Right renal pelvis (tissue), 4 donors: ENCODE data around the gene EVL. TPM values are rescaled to one million over a fixed set of nuclear protein-coding genes. Genes with fewer than 3 reads are reported as not detected.

ENCODE experiments used
- DNase-seq, 4 donors: peaks; one replicate each; pipeline ENCODE4 v3.0.0-alpha.2; 2013; ENCODE audit warnings: low read depth in 4 of 4, low spot score in 3 of 4, missing footprints in 1 of 4
- polyA plus RNA-seq, 4 donors: library from polyadenylated mRNA; unstranded; fragments of 120-200 nt; gene quantifications; one replicate each; pipeline ENCODE4 v1.2.1, GENCODE V29; 2013; ENCODE audit not compliant: insufficient read length in 4 of 4

The EVL gene
- polyA plus RNA-seq, 4 donors, result 118 to 145 (median 128) TPM

DNA sequence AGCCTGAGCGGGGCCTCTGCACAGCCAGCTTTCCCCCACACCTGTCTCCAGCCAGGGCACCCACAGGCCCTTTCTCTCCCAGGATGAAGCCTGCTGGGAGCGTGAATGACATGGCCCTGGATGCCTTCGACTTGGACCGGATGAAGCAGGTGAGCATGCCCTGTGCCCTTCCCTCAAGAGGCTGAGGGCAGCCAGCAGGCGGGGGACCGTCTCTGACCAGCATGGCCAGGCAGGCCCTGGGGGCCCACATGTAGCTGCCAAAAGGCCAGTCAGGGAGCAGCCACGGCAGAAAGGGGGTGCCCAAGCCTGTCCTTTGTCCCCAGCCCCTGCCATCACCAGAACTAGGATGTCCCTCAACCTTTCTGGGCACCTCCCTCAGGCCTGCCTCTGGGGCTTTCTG, 75.9 kb downstream of the EVL start:
- DNase-seq, result no peak

DNA sequence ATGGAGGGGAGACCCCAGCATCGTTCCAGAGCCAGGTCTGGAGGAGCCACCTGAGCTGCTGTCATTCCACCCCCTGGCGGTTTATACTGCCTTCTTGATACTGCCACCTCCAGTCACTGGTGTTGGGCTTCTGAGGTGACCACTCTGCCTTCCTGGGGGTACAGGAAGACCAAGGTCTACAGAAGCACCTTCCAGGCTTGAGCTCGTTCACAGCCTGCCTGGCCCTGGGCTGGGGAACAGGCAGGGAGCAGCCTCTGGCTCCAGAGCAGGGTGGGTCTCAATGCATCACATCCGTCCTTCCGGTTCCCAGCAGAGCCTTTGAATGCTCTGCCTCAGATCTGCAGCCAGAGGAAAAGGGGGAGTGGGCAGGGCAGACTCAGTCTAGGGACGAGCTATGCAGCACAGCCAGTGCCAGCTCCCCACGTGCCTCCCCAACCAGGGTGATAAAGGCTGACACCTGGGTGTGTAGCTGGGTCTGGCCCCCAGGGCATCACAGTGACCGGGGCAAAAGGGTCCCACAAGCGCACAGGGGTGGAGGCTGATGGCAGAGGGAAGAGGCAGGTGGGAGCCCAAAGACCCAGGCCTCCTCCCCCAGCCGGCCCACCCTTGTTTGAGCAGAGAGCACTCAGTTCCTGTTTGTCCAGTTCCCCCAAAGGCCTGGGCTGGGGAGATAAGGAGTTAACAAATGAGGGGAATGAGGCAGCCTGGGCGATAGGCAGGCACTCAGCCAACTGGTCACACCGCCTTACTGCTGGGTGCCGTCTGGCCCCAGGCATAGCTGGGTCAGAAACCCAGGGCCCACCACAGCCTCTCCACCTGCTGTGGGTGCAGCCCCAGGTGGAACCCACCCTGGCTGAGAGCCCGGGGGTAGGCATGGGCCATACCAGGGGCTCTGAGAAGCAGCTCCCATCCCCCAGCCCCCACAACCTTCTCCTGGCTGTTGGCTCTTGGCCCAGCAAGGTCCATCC, 77.1 kb downstream of the EVL start:
- DNase-seq, result no peak

DNA sequence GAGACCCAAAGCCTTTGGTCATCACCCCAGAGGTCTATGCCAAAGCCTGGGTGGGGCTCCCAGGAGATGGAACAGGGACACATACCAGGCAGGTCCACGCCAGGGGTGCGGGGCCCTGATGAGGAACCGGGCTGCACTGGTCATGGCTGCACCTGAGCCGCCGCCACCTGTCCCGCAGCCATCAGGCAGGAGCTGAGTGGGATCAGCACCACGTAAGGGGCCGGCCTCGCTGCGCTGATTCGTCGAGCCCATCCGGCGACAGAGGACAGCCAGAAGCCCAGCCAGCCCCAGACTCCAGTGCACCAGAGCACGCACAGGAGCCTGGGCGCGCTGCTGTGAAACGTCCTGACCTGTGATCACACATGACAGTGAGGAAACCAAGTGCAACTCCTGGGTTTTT, 78.3 kb downstream of the EVL start:
- DNase-seq, result no peak

DNA sequence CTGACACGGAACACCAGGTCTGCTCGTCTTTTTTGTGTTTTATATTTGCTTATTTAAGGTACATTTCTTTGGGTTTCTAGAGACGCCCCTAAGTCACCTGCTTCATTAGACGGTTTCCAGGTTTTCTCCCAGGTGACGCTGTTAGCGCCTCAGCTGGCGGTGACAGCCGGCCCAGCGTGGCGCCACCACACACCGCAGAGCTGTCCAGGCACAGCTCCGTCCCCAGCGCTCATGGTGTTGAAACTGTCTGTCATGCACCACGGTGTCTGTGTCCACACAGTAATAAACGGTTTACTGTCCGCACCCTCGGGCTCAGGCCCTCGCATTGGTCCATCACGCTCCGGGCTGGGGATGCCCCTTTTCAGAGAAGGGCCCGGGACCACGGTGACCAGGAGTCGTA, 78.7 kb downstream of the EVL start:
- no peak for DNase-seq

DNA sequence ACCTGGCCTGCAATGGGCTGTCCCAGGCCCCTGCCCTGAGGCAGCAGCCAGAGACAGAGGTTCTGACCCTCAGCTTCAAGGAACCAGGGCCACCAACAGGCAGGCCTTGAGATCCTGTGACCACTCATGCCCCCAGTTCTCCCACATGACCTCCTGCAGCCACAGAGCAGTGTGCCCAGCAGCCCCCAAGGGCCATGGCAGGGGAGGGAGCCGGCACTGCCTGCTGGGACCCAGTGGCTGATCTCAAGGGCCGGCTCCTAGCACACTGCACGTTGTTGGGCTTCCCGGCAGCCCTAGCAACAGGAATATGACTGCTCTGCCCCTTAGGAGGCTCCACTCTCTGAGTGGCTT, 79.4 kb downstream of the EVL start:
- DNase-seq, result no peak

DNA sequence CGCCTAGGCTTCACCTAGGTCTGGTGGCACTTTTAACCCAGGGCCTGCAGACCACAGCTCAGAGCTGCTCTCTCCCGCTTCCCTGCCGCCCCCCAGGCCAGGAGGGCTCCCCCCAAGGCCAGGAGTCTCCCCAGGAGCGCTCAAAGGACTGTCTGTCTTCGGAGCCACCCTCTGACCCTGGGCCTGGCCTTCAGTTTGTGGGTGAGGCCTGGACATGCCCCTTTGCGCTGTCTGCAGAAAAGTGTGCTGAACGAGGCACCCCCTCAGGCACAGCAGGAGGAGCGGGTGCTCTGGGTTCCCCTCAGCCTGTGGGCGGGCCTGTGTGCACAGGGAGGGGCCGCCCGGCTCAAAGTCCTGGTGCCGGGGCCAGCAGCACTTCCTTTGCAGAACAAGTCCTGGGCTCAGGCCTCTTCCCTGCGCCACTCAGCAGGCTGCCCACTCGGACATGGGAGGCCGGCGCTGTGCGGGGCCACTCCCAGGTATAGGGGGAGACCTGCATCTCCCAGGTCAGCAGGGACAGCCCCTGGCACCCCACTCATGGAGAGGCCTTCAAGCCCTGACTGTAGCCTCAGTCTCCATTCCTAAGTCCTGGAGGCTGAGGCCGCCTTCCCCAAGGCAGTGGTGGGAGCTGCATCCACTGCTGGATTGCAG, 79.9 kb downstream of the EVL start:
- DNase-seq, result no peak

DNA sequence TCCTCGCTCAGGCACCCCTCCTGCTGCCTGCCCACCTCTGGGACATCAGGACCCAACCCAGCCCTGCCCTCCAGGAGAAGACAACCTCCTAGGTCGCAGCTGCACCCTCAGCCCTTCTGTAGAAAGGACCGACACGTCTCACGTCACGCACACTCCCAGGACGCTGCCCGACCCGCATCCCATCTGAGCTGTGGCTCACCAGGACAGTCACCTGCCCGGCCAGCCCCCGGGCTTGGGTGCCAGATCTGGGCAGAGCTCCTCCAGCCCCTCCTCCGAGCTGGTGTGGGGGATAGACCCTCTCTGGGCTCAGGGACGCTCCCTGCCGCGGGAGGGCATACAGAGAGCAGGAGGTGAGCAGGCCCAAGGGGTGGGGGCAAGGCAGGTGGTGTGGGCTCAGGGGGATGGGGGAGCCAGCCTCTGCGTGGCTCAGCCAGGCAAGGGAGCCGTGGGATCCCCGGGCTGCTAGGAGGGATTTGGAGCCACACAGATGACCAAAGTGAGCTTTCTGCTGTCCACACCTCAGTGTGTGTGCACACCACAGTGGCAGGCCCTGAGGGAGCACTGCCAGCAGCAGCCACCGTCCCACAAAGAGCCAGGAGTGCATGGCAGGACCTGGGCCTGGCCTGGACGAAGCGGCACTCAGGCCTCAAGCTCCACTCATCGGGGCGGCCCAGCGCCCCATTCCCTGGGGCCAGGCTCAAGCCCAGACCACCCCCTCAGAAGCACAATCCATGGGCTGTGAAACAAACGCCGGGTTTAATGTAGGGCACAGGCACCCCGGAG, 80.7 kb downstream of the EVL start:
- no peak for DNase-seq

DNA sequence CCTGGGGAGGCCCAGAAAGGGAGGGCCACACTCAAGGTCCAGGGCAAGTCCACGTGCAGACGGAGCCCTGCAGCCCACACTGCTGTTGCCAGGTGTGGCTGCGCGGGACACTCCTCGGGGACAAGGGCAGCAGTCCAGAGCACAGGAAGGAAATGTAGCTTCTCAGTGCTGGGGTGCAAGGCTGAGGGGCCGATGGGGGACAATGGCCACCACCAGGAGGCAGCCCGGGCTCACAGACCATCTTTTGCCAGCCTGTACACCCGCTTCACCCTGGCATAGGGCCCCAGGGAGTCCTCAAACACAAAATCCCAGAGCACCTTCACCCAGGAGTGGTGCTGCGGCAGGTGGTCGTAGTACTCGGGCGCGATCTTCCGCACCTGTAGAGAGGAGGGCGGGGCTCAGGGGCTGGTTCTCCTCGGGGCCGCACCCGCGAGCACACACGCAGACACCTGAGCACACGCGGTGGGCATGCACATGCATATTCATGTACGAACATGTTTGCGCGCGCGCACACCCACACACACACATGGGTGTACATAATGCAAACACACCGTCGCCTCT, 81.4 kb downstream of the EVL start:
- no peak for DNase-seq

DNA sequence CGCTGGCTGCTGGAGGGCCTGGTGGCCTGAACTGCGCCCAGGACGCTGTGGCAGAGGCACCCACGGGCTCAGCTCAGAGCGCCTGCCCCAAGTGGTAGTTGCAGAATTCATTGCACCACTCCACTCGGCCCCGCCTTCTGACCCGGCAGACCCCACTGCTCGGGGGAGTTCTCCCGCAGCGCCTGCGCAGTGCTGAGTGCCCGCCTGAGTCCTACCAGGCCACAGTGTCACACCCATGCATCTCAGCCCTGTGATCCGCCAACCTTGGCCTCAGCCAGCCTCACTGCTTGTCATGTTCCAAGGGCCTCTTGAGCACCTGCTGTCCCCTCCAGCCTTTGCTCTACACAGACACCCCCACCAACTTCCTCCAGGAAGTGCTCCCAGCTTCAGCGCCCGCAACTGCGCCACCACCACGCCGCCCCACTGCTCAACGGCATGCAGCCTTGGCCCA, 82.0 kb downstream of the EVL start:
- DNase-seq, result no peak

DNA sequence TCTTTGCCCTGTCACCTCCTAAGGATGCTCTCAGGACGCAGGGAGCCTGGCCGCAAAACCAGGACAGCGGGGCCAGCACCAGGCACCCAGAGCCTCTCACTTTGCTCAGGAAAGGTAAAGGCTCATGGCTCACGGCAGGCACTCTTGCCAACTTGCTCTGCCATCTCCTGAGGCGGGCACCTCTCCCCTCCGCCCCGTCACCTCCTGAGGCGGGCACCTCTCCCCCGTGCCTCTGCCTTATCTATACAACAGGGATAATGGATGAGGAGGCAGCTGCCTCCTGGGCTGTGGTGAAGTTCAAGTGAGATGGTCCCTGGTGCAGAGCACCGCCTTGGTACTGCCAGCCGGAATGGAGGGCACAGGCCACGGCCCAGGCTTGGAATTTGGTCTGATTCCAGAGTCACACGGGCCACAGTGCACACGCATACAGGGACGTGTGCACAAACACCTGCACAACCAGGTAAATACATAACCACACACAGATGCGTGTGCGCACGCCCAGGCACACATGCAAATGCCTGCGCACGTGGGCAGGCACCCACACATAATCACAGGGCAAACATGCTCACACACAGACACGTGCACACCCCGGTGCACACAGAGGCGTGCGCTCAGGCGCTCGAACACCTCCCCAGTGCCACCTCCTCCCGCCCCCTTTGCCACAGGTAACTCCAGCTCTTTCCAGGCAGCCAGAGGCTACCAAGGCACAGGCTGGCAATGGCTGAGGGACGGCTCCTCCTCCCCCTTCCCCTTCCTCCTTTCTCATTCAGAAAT, 82.7 kb downstream of the EVL start:
- no peak for DNase-seq

DNA sequence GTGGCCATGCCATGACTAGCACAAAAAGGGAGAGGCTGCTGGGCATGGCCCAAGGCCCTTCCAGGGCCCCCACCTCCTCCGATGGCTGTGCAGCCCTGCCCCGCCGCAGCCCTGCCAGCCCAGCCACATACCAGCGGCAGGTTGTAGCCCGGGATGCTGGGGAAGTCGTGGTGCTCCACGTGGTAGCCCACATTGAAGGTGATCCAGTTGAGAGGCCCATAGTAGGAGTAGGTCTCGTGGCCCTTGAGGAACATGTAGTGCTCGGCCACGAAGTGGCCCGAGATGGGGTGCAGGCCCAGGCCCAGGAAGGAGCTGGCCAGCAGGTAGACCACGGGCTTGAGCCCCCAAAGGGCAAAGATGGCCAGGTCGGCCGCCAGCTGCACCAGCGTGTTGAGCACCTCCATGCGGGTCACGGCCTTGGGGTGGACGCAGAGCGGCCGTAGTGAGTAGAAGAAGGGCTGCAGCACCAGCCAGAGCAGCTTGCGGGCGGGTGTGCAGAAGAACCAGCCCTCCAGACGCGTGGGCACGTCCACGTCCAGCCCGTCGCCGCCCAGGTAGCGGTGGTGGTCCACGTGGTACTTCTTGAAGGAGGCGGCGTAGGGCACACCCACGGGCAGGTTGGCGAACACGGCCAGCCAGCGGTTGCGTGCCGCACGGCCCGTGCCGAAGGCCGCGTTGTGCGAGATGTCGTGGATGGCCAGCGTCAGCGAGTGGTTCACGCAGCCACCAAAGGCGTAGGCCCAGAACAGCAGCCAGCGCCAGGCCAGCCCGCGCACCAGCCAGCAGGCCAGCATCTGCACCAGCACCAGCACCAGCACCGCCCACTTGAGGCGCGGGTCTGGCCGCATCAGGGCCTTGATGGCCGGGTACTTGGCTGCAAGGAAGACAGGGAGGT, 83.9 kb downstream of the EVL start:
- no peak for DNase-seq

DNA sequence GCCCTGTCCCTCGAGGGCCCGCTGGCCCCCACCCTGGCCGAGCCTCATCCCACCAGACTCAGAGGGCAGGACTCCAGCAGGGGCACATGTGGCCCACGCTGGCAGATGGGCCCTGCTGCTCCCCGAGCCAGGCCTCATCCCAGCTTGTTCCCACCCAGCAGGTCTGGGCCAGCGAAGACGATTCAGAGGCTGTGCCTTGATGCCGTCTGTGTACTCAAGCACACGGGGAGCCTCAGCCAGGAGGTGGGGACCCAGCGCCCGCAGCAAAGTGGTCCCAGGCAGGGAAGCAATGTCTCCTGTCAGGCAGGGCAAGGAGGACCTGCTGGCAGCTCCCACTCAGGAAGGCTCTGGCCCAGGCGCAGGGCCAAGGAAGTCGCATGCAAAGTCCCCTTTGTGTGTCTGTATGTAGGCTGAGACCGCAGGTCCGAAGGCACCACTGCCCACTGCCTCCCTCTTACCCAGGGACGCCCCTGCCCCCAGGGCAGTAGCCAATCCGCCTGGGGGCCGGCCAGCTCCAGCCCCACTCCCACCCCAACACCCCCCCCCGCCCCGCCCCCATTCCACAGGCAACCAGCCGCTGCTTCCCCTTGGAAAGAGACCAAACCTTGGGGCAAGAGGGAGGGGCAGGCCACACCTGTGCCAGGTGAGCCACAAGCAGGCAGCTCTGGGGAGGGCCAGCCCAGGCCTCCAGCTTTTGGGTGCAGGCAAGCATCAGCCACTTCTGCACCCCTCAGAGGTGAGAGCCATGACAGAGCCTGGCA, 84.8 kb downstream of the EVL start:
- no peak for DNase-seq

DNA sequence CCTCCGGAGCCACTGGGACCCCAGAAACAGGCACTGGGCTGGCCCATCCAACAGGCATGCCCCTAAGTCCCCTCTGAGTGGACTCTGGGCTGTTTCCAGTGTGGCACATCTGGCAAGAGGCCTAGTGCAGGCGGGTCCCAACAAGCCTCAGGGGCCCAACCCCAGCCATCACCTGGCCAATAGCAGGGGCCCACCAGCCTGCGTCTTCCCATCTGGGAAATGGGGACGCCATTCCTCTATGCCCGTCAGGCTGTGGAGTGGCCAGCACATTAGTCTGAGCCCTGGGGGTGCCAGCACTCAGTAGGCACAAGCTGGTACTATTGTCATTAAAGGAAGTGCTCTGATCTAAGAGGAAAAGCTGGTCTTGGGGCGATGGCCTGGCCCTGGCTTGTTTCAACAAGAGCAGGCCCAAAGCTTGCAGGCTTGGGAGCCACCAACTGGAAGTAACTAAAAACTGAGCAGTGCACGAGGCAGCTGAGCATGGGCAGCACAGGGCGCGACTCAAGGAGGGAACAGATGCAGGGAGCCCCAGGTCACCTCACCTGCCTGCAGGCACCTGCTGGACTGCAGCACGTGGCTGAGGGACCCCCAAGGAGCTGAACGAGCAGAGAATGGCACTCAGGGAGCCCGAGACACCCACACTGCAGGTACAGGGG, 85.8 kb downstream of the EVL start:
- DNase-seq, result no peak

DNA sequence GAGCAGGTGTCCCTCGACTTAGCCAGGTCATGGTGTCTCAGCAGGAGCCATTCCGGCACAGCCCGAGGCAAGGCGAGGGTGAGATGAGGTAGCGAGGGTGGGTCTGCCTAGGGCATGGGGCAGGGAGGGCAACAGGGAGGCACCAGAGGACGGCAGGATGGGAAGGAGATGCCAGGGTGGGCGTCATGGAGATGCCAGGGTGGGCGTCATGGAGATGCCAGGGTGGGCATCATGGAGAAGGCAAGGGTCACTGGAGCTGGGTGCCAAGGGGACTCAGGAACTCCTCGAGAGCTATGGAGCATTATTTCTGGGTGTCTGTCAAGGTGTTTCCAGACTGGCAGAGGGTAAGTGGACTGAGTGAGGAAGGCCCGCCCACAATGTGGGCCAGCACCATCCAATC, 86.9 kb downstream of the EVL start:
- DNase-seq, result no peak

DNA sequence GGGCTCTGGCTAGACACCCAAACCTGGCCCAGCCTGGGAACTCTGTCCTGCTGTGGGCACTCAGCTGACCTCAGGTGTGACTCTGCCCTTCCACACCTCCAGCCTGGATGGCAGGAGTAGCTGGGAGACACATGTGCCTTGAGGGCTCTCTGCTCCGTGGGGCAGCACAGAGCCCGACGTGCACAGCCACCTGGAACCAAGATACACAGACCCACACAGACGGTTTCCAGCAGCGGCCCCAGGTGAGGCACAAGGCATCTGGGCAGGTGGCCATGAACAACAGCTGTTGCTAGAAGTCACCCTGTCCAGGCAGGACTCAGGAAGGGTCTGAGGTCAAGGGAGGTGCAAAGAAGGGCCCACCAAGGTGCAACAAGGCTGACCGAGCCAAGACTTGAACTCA, 88.3 kb downstream of the EVL start:
- DNase-seq, result no peak

DNA sequence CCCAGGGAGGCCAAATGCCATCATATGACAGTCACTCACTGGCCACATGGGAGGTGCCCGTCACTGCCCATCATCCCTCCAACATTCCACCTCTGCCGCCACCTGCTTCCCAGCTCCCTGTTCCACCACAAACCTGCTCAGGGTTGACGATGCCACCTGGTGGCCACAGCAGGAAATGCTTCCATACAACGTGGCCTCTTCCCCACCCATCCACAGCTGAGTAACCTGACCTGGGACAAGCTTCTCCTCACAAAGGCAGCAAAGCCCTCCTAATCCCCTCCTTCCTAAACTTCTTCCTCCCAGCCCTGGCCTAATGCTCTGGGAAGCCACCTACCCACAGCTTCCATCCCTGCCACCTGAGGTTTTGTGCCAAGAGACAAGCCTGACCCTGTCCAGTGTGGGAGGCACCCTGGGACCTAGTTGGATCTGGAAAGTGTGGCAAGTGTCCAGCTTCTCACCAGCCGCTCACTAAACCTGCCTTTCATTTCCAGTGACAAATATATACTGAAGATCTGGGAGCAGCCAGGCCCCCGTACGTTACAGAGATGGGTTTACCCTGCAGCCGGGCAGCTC, 89.9 kb downstream of the EVL start:
- no peak for DNase-seq

DNA sequence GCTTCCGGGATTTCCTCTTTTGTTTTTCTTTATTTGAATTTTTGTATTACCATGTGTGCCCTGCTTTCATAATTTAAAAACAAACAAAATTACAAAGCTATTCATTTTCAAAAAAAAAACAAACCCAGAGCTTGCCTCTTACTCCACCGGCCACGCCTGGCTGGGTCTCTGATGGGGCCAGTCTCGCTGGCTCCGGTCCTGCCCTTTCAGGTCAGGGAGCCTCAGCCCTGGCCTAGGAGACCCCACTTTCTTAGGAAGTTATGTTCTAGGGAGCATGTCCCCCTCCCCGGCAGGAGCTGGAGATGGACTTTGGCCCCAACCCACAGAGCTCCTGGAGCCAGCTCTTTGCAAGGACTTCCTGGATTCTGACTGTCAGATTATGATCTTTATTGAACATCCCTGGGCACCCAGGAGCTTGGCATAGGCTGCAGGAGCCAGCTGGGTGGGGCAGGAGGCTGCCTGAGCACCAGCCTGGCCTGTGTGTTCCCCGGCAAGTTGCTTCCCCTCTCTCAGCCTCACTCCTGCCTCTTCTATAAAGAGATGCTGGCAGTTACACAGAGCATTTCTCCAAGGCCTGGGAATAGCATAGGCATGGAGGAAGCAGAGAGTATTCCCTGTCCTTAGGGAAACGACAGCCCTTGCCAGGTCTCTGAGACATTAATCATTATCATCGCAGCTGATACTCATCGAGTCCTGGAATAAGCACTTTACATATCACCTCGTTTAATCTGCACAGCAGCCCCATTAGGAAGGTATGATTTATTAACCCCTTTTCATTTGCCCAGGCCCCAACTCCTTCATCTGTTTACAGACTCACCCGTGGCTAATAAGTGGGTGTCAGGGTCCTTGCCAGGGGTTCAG, 90.8 kb downstream of the EVL start:
- DNase-seq, result no peak
